Transverse colon (tissue), 4 donors: Measurements from ENCODE around the gene CCHCR1. TPM values are rescaled to one million over a fixed set of nuclear protein-coding genes. Genes with fewer than 3 reads are reported as not detected.

Experiments used
- DNase-seq: peaks from one replicate; pipeline ENCODE4 v3.0.0-alpha.2; 2019
- H3K27ac ChIP-seq, 4 donors: fragments of 200-600 bp; sonication (generic); 2 replicates each; pipeline ENCODE4 v1.5.1; 2016 to 2018; ENCODE audit warnings: inconsistent platforms in 4 of 4
- H3K27me3 ChIP-seq: fragments of 200-600 bp; sonication (generic); 2 replicates; pipeline ENCODE4 v1.5.1; 2017; ENCODE audit warnings: inconsistent platforms
- H3K36me3 ChIP-seq, 4 donors: fragments of 200-600 bp; sonication (generic); 2 replicates each; pipeline ENCODE4 v1.5.1; 2017 to 2019; ENCODE audit warnings: inconsistent platforms in 4 of 4
- H3K4me1 ChIP-seq, 4 donors: fragments of 200-600 bp; sonication (generic); 2 replicates each; pipeline ENCODE4 v1.5.1; 2017 to 2020; ENCODE audit warnings: inconsistent platforms in 4 of 4
- H3K4me3 ChIP-seq, 4 donors: fragments of 200-600 bp; sonication (generic); 1 replicate in 1 of 4; 2 replicates in 3 of 4; pipeline versions ENCODE4 v1.5.1 to v1.6.1; 2017 to 2019; ENCODE audit warnings: inconsistent platforms in 4 of 4
- H3K9me3 ChIP-seq, 2 donors: fragments of 200-600 bp; sonication (generic); 2 replicates each; pipeline ENCODE4 v1.5.1; 2017 to 2019; ENCODE audit warnings: inconsistent platforms in 2 of 2
- CTCF ChIP-seq, 5 experiments: fragments of 200-600 bp in 3 of 5; fragments of 450-650 bp in 2 of 5; sonication (generic) in 3 of 5; IDR thresholded peaks; 1 replicate in 2 of 5; 2 replicates in 3 of 5; pipeline ENCODE4 v1.5.1; 2016 to 2017; ENCODE audit warnings: antibody characterized with exemption in 5 of 5, inconsistent platforms in 3 of 5, mild to moderate bottlenecking in 2 of 5, moderate library complexity in 1 of 5
- EP300 ChIP-seq: sonication (generic); formaldehyde crosslinking; IDR thresholded peaks from one replicate; pipeline ENCODE4 v1.6.1; 2017; ENCODE audit warnings: antibody characterized with exemption, low read depth
- POLR2A ChIP-seq: fragments of 450-650 bp; IDR thresholded peaks from one replicate; pipeline ENCODE4 v1.6.1; 2016; ENCODE audit warnings: antibody characterized with exemption, mild to moderate bottlenecking, moderate library complexity
- POLR2AphosphoS5 ChIP-seq, 3 donors: sonication (generic); formaldehyde crosslinking; IDR thresholded peaks; one replicate each; pipeline ENCODE4 v1.6.1; 2016; ENCODE audit warnings: antibody characterized with exemption in 3 of 3
- WGBS, 2 donors: methylation state at CpG; one replicate each; pipeline ENCODE4 v1.1.5; 2018; ENCODE audit warnings: low coverage in 1 of 2; 5-methylcytosine and 5-hydroxymethylcytosine counted together
- in situ Hi-C, 4 donors: fragments of 200-750 bp; cut with MboI; loops; one replicate each; pipeline versions ENCODE4 v1.15.0 to v1.15.1; 2017; ENCODE audit warnings: low sequenced_read_pairs in 3 of 4, low pct_ligation_motif_present in 1 of 4, low pct_unique_long_range_greater_than_20kb in 1 of 4
- intact Hi-C: fragments of 100-400 bp; cut with DNase I; formaldehyde crosslinking; loops from one replicate; pipeline ENCODE4 v1.15.1; 2023; ENCODE audit warnings: low total_unique reads
- total RNA-seq, 4 donors: library from RNA; depleted of rRNA; stranded (reverse); fragments of >200 nt; gene quantifications; one replicate each; pipeline ENCODE4 v1.1.0, GENCODE V29; 2016

Gene CCHCR1
- total RNA-seq, 4 donors from 2014 or later, result 15.0 to 44.1 (median 29.9) TPM

GRCh38 chr6:31139599-31139998 is 18.0 kb downstream of the CCHCR1 start:
- Histone ChIP-seq H3K9me3 (no peaks in the 10 kb centered on the region), H3K36me3 (no peaks in the 10 kb centered on the region), H3K4me1 (peaks cover 0 to 26% (median 17%) of the 10 kb centered on the region in 4 donors), H3K27me3 (no peaks in the 10 kb centered on the region), H3K4me3 (no peak overlapping the region), H3K27ac (no peak overlapping the region)
- in situ Hi-C loops (loop anchor here (5.0 to 10.0 kb wide), 6 partner anchors 53 to 305 kb away; no protein-coding TSS in a partner anchor), intact Hi-C loops (loop anchor here (5.0 kb wide), 1 partner anchor 228 kb away; no protein-coding TSS in a partner anchor)
- 33 to 39% methylated on average over 1 to 4 of the region's 4 CpGs for WGBS, 2 donors
- DNase-seq, result no peak
- TF ChIP-seq POLR2A, result no peak
- no peak for TF ChIP-seq EP300
- no peak for TF ChIP-seq CTCF (IDR thresholded peaks at IDR 0.05)
- TF ChIP-seq POLR2AphosphoS5 (IDR thresholded peaks at IDR 0.05), result no peak

GRCh38 chr6:31138982-31139381 is 18.6 kb downstream of the CCHCR1 start, which contains the start of gene PSORS1C2:
PSORS1C2 (minus strand) TSS chr6:31139066; CDS start chr6:31139026, 40 bp downstream.
- intact Hi-C loops (loop anchor here (5.0 kb wide), 1 partner anchor 228 kb away; no protein-coding TSS in a partner anchor), in situ Hi-C loops (loop anchor here (5.0 to 10.0 kb wide), 6 partner anchors 53 to 306 kb away; no protein-coding TSS in a partner anchor)
- no peak for DNase-seq
- Histone ChIP-seq H3K36me3 (no peaks in the 10 kb centered on the region), H3K9me3 (no peaks in the 10 kb centered on the region), H3K27me3 (no peaks in the 10 kb centered on the region), H3K4me3 (no peak within 1 kb of the TSS), H3K27ac (no peak within 1 kb of the TSS), H3K4me1 (peaks cover 0 to 23% (median 12%) of the 10 kb centered on the region in 4 donors)
- 82% methylated on average over 4 of the region's 4 CpGs; no CpG with 5 or more reads in 1 of the 2 donors for WGBS, 2 donors
- TF ChIP-seq POLR2A (no peak), EP300 (no peak), CTCF (IDR thresholded peaks at IDR 0.05) (no peak)

- no peak for DNase-seq
- Histone ChIP-seq H3K4me3 (no peak overlapping the region), H3K9me3 (no peaks in the 10 kb centered on the region), H3K27me3 (no peaks in the 10 kb centered on the region), H3K36me3 (no peaks in the 10 kb centered on the region), H3K27ac (no peak overlapping the region), H3K4me1 (peaks cover 0 to 11% (median 6%) of the 10 kb centered on the region in 4 donors)
- TF ChIP-seq EP300, result no peak
- TF ChIP-seq POLR2AphosphoS5 (IDR thresholded peaks at IDR 0.05), result no peak
- intact Hi-C loops (loop anchor here (2.0 to 5.0 kb wide), 2 partner anchors 57 to 232 kb away; no protein-coding TSS in a partner anchor), in situ Hi-C loops (loop anchor here (5.0 to 10.0 kb wide), 6 partner anchors 57 to 309 kb away; no protein-coding TSS in a partner anchor)
- 63 to 78% methylated on average over 8 to 10 of the region's 10 CpGs for WGBS, 2 donors
These were observed 21.9 kb downstream of the CCHCR1 start for GRCh38 chr6:31135710-31136109.

- in situ Hi-C loops, result loop anchor here in 3 of 4 donors (10.0 kb wide), 3 partner anchors 62 to 312 kb away; no protein-coding TSS in a partner anchor
- intact Hi-C loops, result no loop called here
These were observed 24.8 kb downstream of the CCHCR1 start for GRCh38 chr6:31132806-31133205.

More at GRCh38 chr6:31132806-31133205, 24.8 kb downstream of the CCHCR1 start:
- Histone ChIP-seq H3K4me3 (no peak overlapping the region), H3K4me1 (peaks cover 0 to 8% (median 3%) of the 10 kb centered on the region in 4 donors), H3K27ac (no peak overlapping the region), H3K36me3 (no peaks in the 10 kb centered on the region), H3K9me3 (no peaks in the 10 kb centered on the region), H3K27me3 (no peaks in the 10 kb centered on the region)
- no peak for DNase-seq
- 66 to 77% methylated on average over 4 to 6 of the region's 6 CpGs for WGBS, 2 donors
- TF ChIP-seq POLR2AphosphoS5 (IDR thresholded peaks at IDR 0.05) (no peak), CTCF (IDR thresholded peaks at IDR 0.05) (no peak), EP300 (no peak), POLR2A (no peak)
